T-helper 1 cell treated with Interleukin-12 subunit alpha and Interleukin-12 subunit beta and Interleukin-4 antibody, amounts not matched to agents 30 ng/mL and 1 ng/mL, for 36 hours (primary cell): ENCODE results near the gene EEFSEC. TPM values are rescaled to one million over a fixed set of nuclear protein-coding genes. Genes with fewer than 3 reads are reported as not detected.

ENCODE experiments used
- intact Hi-C: fragments of 100-400 bp; cut with micrococcal nuclease; formaldehyde crosslinking; loops from one replicate; pipeline ENCODE4 v1.15.1; 2024
- total RNA-seq: library from RNA; stranded (reverse); gene quantifications from 2 replicates; pipeline ENCODE4 v1.2.3, GENCODE V29; 2022

The EEFSEC gene
- total RNA-seq, 1 donor from 2014 or later: 15.9 TPM

- intact Hi-C loops: no loop called here
Measured at GRCh38 chr3:128404276-128405068, 251.2 kb downstream of the EEFSEC start.

- intact Hi-C loops: no loop called here
Measured at GRCh38 chr3:128405554-128406277, 252.4 kb downstream of the EEFSEC start.

- intact Hi-C loops: no loop called here
Measured at GRCh38 chr3:128407247-128407646, 254.0 kb downstream of the EEFSEC start.

- intact Hi-C loops: no loop called here
Measured at GRCh38 chr3:128408012-128408692, 254.9 kb downstream of the EEFSEC start.

GRCh38 chr3:128408693-128409623 lies 255.7 kb downstream of the EEFSEC start:
- intact Hi-C loops: no loop called here

GRCh38 chr3:128409624-128410581 lies 256.6 kb downstream of the EEFSEC start:
- intact Hi-C loops: no loop called here

- intact Hi-C loops: no loop called here
Measured at GRCh38 chr3:128410669-128411573, 257.6 kb downstream of the EEFSEC start.

- intact Hi-C loops: no loop called here
Measured at GRCh38 chr3:128411574-128412064, 258.3 kb downstream of the EEFSEC start.

- intact Hi-C loops: no loop called here
Measured at GRCh38 chr3:128412180-128413002, 259.1 kb downstream of the EEFSEC start.

- intact Hi-C loops: no loop called here
Measured at GRCh38 chr3:128413003-128413370, 259.7 kb downstream of the EEFSEC start.

GRCh38 chr3:128413413-128414205 lies 260.3 kb downstream of the EEFSEC start:
- intact Hi-C loops: no loop called here

- intact Hi-C loops: no loop called here
Measured at GRCh38 chr3:128415200-128415772, 262.0 kb downstream of the EEFSEC start.

GRCh38 chr3:128415773-128416577 lies 262.7 kb downstream of the EEFSEC start:
- intact Hi-C loops: no loop called here

- intact Hi-C loops: no loop called here
Measured at GRCh38 chr3:128416578-128417211, 263.4 kb downstream of the EEFSEC start.

GRCh38 chr3:128418900-128419299 lies 265.6 kb downstream of the EEFSEC start:
- intact Hi-C loops: no loop called here
